IMR-90 (cell line): ENCODE results near the gene SBSN. TPM values are rescaled to one million over a fixed set of nuclear protein-coding genes. Genes with fewer than 3 reads are reported as not detected.

Experiments
- ATAC-seq: fragments of 200-7000 bp; cut with Tn5 transposase; 2 replicates; pipeline ENCODE4 v1.9.1; 2020; ENCODE audit warnings: low read depth, mild to moderate bottlenecking, moderate library complexity
- BruUV-seq: library from RNA; stranded (reverse); fragments of 400-500 nt; replicated peaks from 2 replicates; lab custom pipeline; 2021; lab: Mats Ljungman, UMichigan
- CTCF ChIA-PET: fragments of 300-600 bp; formaldehyde crosslinking; extraction: SDS; loops from one replicate; lab custom pipeline; 2021; ENCODE audit warnings: antibody characterized with exemption; lab: Yijun Ruan, JAX
- POLR2A ChIA-PET: fragments of 300-600 bp; sonication (Branson Sonifier 250); formaldehyde crosslinking; loops from one replicate; lab custom pipeline; 2022; ENCODE audit warnings: antibody characterized with exemption; ENCODE audit not compliant: unreplicated experiment; lab: Charles Lee
- DNase-seq: peaks from one replicate; pipeline ENCODE4 v3.0.0; 2013
- H2AFZ ChIP-seq: replicated peaks from 2 replicates; pipeline ENCODE3; 2013; ENCODE audit warnings: low read length, mild to moderate bottlenecking; ENCODE audit not compliant: poor library complexity
- H2AK5ac ChIP-seq: 2 replicates; pipeline ENCODE4 v1.6.1; 2013; ENCODE audit warnings: low read depth, low read length, inconsistent platforms
- H2AK9ac ChIP-seq: replicated peaks from 2 replicates; pipeline ENCODE3; 2013; ENCODE audit warnings: mild to moderate bottlenecking, low read depth, low read length, moderate library complexity; ENCODE audit not compliant: poor library complexity
- H2BK120ac ChIP-seq: 2 replicates; pipeline ENCODE4 v1.6.1; 2013; ENCODE audit warnings: low read depth, low read length, inconsistent platforms
- H2BK15ac ChIP-seq: 3 replicates; pipeline ENCODE4 v1.6.1; 2013; ENCODE audit warnings: low read depth, low read length, inconsistent platforms
- H2BK20ac ChIP-seq: 2 replicates; pipeline ENCODE4 v1.6.1; 2013; ENCODE audit warnings: low read depth, mild to moderate bottlenecking, inconsistent platforms, low read length, moderate library complexity
- H2BK5ac ChIP-seq: 2 replicates; pipeline ENCODE4 v1.6.1; 2013; ENCODE audit warnings: mild to moderate bottlenecking, low read depth, low read length, inconsistent platforms; ENCODE audit not compliant: poor library complexity, severe bottlenecking
- H3K14ac ChIP-seq: replicated peaks from 2 replicates; pipeline ENCODE4 v1.6.1; 2013; ENCODE audit warnings: low read depth, low read length, inconsistent platforms
- H3K18ac ChIP-seq: 2 replicates; pipeline ENCODE4 v1.6.1; 2013; ENCODE audit warnings: low read depth, low read length, control low read depth
- H3K23ac ChIP-seq: 2 replicates; pipeline ENCODE4 v1.6.1; 2013; ENCODE audit warnings: low read depth, low read length, inconsistent platforms
- H3K27ac ChIP-seq: 2 replicates; pipeline ENCODE4 v1.5.1; 2013; ENCODE audit warnings: mild to moderate bottlenecking, control low read depth, low read length; ENCODE audit not compliant: insufficient read depth
- H3K27me3 ChIP-seq: 2 replicates; pipeline ENCODE4 v1.6.1; 2013; ENCODE audit warnings: low read length; ENCODE audit not compliant: control insufficient read depth, insufficient read depth
- H3K36me3 ChIP-seq: 2 replicates; pipeline ENCODE4 v1.6.1; 2013; ENCODE audit warnings: low read length, mixed read lengths; ENCODE audit not compliant: control insufficient read depth, insufficient read depth
- H3K4ac ChIP-seq: 2 replicates; pipeline ENCODE4 v1.6.1; 2013; ENCODE audit warnings: low read depth, low read length, inconsistent platforms
- H3K4me1 ChIP-seq: 2 replicates; pipeline ENCODE4 v1.6.1; 2013; ENCODE audit warnings: low read length, mixed read lengths; ENCODE audit not compliant: control insufficient read depth, insufficient read depth
- H3K4me2 ChIP-seq: 2 replicates; pipeline ENCODE4 v1.6.1; 2013; ENCODE audit warnings: low read depth, mild to moderate bottlenecking, control low read depth, low read length, moderate library complexity
- H3K4me3 ChIP-seq: 2 replicates; pipeline ENCODE4 v1.5.1; 2013; ENCODE audit warnings: low read depth, mild to moderate bottlenecking, control low read depth, low read length, moderate library complexity; ENCODE audit not compliant: insufficient read depth
- H3K56ac ChIP-seq: 2 replicates; pipeline ENCODE4 v1.6.1; 2013; ENCODE audit warnings: low read length, inconsistent platforms; ENCODE audit not compliant: insufficient read depth; ENCODE audit errors: extremely low read depth
- H3K79me1 ChIP-seq, 2 experiments: 2 replicates each; pipeline ENCODE4 v1.6.1; 2013; ENCODE audit warnings: low read length in 2 of 2, inconsistent platforms in 1 of 2, low read depth in 1 of 2
- H3K9ac ChIP-seq: 2 replicates; pipeline ENCODE4 v1.6.1; 2013; ENCODE audit warnings: low read depth, low read length, control low read depth
- H3K9me1 ChIP-seq: 2 replicates; pipeline ENCODE4 v1.6.1; 2013; ENCODE audit warnings: low read length, inconsistent platforms; ENCODE audit not compliant: insufficient read depth
- H3K9me3 ChIP-seq: 2 replicates; pipeline ENCODE4 v1.6.1; 2013; ENCODE audit warnings: low read length; ENCODE audit not compliant: control insufficient read depth, insufficient read depth
- H4K20me1 ChIP-seq: 2 replicates; pipeline ENCODE4 v1.6.1; 2013; ENCODE audit warnings: low read length, inconsistent platforms; ENCODE audit not compliant: insufficient read depth
- H4K5ac ChIP-seq: 2 replicates; pipeline ENCODE4 v1.6.1; 2013; ENCODE audit warnings: mild to moderate bottlenecking, low read depth, low read length, control low read depth
- H4K8ac ChIP-seq, 2 experiments: 2 replicates each; pipeline ENCODE4 v1.6.1; 2013; ENCODE audit warnings: low read depth in 2 of 2, low read length in 2 of 2, control low read depth in 1 of 2, inconsistent platforms in 1 of 2
- H4K91ac ChIP-seq: 2 replicates; pipeline ENCODE4 v1.6.1; 2013; ENCODE audit warnings: low read depth, low read length, inconsistent platforms; ENCODE audit not compliant: insufficient read depth
- BHLHE40 ChIP-seq: fragments of 150-350 bp; IDR thresholded peaks from 2 replicates; pipeline ENCODE4 v1.6.1; 2016; ENCODE audit warnings: mild to moderate bottlenecking, low read depth, low read length
- CEBPB ChIP-seq: IDR thresholded peaks from 2 replicates; pipeline ENCODE4 v1.6.1; 2012; ENCODE audit warnings: low read depth, low read length, improper control_type of control experiment
- CHD1 ChIP-seq: IDR thresholded peaks from 2 replicates; pipeline ENCODE4 v1.6.1; 2012; ENCODE audit warnings: low read depth, low read length, improper control_type of control experiment
- ELK1 ChIP-seq: fragments of 150-350 bp; IDR thresholded peaks from 2 replicates; pipeline ENCODE4 v1.6.1; 2016; ENCODE audit warnings: low read depth, mild to moderate bottlenecking, low read length, moderate library complexity, borderline replicate concordance
- MAFK ChIP-seq: IDR thresholded peaks from 2 replicates; pipeline ENCODE4 v1.6.1; 2012; ENCODE audit warnings: low read depth, low read length, improper control_type of control experiment
- MAZ ChIP-seq: IDR thresholded peaks from 2 replicates; pipeline ENCODE4 v1.6.1; 2012; ENCODE audit warnings: low read depth, mild to moderate bottlenecking, low read length, improper control_type of control experiment, moderate library complexity, borderline replicate concordance
- NFE2L2 ChIP-seq: fragments of 150-350 bp; IDR thresholded peaks from 2 replicates; pipeline ENCODE4 v1.6.1; 2016; ENCODE audit warnings: low read depth, mild to moderate bottlenecking, low read length
- POLR2A ChIP-seq: IDR thresholded peaks from 2 replicates; pipeline ENCODE4 v1.6.1; 2012; ENCODE audit warnings: mild to moderate bottlenecking, low read depth, low read length
- RAD21 ChIP-seq: IDR thresholded peaks from 2 replicates; pipeline ENCODE4 v1.6.1; 2012; ENCODE audit warnings: low read length, improper control_type of control experiment
- RCOR1 ChIP-seq: IDR thresholded peaks from 2 replicates; pipeline ENCODE4 v1.6.1; 2012; ENCODE audit warnings: mild to moderate bottlenecking, low read length, improper control_type of control experiment; ENCODE audit not compliant: insufficient replicate concordance
- RFX5 ChIP-seq: IDR thresholded peaks from 2 replicates; pipeline ENCODE4 v1.8.0; 2012; ENCODE audit warnings: low read depth, mild to moderate bottlenecking, low read length, moderate library complexity
- WGBS, 2 experiments: methylation state at CpG; one replicate each; pipeline versions ENCODE4 v1.1.5 to v1.1.7; 2013; ENCODE audit warnings: missing lambda C conversion rate in 2 of 2; ENCODE audit not compliant: insufficient read length in 1 of 2; ENCODE audit errors: extremely low coverage in 2 of 2; 5-methylcytosine and 5-hydroxymethylcytosine counted together
- dilution Hi-C: fragments of 300-500 bp; cut with HindIII; formaldehyde crosslinking; loops from one replicate; pipeline ENCODE4 v1.14.3; 2018; ENCODE audit warnings: low sequenced_read_pairs; ENCODE audit not compliant: unreplicated experiment
- in situ Hi-C: fragments of 300-500 bp; cut with MboI; formaldehyde crosslinking; loops from 3 replicates; pipeline ENCODE4 v1.14.3; 2019; ENCODE audit warnings: low sequenced_read_pairs, inconsistent platforms, mixed read lengths
- intact Hi-C: fragments of 100-400 bp; cut with micrococcal nuclease; formaldehyde crosslinking; loops from 2 replicates; pipeline ENCODE4 v1.10.0; 2022
- polyA plus RNA-seq, 3 experiments: library from polyadenylated mRNA; depleted of rRNA; stranded (reverse); fragments of >200 nt; gene quantifications; 2 replicates each; pipeline ENCODE4 v1.2.3, GENCODE V29; 2012; ENCODE audit warnings: low replicate concordance in 1 of 3
- total RNA-seq: library from RNA; depleted of rRNA; stranded (reverse); fragments of >200 nt; gene quantifications from 2 replicates; pipeline ENCODE4 v1.2.3, GENCODE V29; 2012
- TF ChIP-seq, protein P1 (sequence below): fragments of 150-350 bp; IDR thresholded peaks from 2 replicates; pipeline ENCODE4 v1.6.1; 2017; ENCODE audit warnings: mild to moderate bottlenecking, antibody characterized with exemption, low read length, low read depth

The SBSN gene
- total and polyA plus RNA-seq, 2 of the 4 experiments (the other 2 are of a cell fraction) = 0.72 to 6.4 TPM

DNA sequence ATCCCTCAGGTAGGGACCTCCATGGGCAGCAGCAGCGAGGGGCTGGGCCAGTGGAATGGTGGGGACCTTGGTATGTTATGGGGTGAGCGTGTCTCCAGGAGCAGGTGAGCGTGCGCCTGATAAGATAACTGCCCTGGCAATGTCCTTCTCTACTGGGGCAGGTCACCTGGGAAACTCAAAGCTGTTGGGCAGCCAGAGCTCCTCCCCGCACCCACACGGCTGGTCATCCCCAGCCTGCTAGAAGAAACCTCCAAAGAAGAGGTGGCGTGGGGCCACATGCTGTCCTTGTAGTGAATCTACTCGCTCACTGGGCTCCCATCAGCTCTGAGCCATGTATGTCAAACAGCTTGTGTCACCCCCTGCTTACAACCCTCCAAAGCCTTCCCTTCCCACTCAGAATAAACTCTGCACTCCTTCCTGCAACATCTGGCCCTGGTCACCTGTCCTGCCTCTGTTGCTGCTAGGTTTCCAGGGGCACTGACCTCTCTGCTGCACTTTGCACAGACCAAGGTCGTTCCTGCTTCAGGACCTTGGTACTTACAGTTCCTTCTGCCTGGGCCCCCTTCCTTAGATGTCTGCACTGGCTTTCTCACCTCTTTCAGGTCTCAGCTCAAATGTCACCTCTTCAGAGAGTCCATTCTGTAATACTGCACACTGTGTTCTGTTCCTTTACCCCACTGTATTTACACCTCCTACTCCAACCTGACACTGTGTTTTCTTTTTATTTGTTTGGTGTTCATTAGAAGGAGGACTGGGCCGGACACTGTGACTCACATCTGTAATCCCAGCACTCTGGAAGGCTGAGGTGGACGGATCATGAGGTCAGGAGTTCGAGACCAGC lies 37.1 kb upstream of the SBSN start (continued):
- no peak for TF ChIP-seq RAD21

GRCh38 chr19:35563207-35563829 lies 35.2 kb upstream of the SBSN start, which contains the start of gene ATP4A:
Gene ATP4A, minus strand, starts transcription at chr19:35563658. Its CDS starts 29 bp downstream, at chr19:35563629.
- H3K79me1 ChIP-seq = no peaks in the 10 kb centered on the region
- no peak within 1 kb of the TSS for H3K9ac ChIP-seq
- H3K4me3 ChIP-seq = no peak within 1 kb of the TSS
- no peak within 1 kb of the TSS for H3K18ac ChIP-seq
- H3K27ac ChIP-seq = no peak within 1 kb of the TSS
- no peak within 1 kb of the TSS for H2AK9ac ChIP-seq
- H4K8ac ChIP-seq = no peak within 1 kb of the TSS
- H3K27me3 ChIP-seq = peaks cover 35% of the 10 kb centered on the region
- WGBS, 2 experiments = 89% methylated on average over 4 of the region's 15 CpGs; no CpG with 5 or more reads in 1 of the 2 experiments
- ChIA-PET POLR2A (no interaction called here), CTCF (no interaction called here)
- H4K5ac ChIP-seq = no peak within 1 kb of the TSS
- H4K20me1 ChIP-seq = no peaks in the 10 kb centered on the region
- DNase-seq (no peak), ATAC-seq (no peak)
- 0 out of 2 replicates have a peak, but pooled peaks cover under 1% of the 10 kb centered on the region for H3K9me1 ChIP-seq
- no peak within 1 kb of the TSS for H2BK120ac ChIP-seq
- in situ Hi-C loops (no loop called here), dilution Hi-C loops (no loop called here), intact Hi-C loops (no loop called here)
- no peaks in the 10 kb centered on the region for H3K4me1 ChIP-seq
- H2BK20ac ChIP-seq = no peak within 1 kb of the TSS
- H3K9me3 ChIP-seq = no peaks in the 10 kb centered on the region
- H3K56ac ChIP-seq = no peak within 1 kb of the TSS
- no TSS peak for BruUV-seq
- H3K14ac ChIP-seq = no peak within 1 kb of the TSS
- no peaks in the 10 kb centered on the region for H3K36me3 ChIP-seq
- H2AK5ac ChIP-seq = no peak within 1 kb of the TSS
- no peak within 1 kb of the TSS for H2AFZ ChIP-seq
- no peak within 1 kb of the TSS for H2BK5ac ChIP-seq
- H2BK15ac ChIP-seq = no peak within 1 kb of the TSS
- H3K4me2 ChIP-seq = no peak within 1 kb of the TSS
- no peak within 1 kb of the TSS for H3K23ac ChIP-seq
- H4K91ac ChIP-seq = no peak within 1 kb of the TSS
- no peak within 1 kb of the TSS for H3K4ac ChIP-seq
- TF ChIP-seq ELK1 (no peak), RFX5 (no peak), RCOR1 (no peak), BHLHE40 (no peak), MAZ (no peak), POLR2A (no peak), CEBPB (no peak), CHD1 (no peak), NFE2L2 (no peak), MAFK (no peak)
- TF ChIP-seq, protein P1, sequence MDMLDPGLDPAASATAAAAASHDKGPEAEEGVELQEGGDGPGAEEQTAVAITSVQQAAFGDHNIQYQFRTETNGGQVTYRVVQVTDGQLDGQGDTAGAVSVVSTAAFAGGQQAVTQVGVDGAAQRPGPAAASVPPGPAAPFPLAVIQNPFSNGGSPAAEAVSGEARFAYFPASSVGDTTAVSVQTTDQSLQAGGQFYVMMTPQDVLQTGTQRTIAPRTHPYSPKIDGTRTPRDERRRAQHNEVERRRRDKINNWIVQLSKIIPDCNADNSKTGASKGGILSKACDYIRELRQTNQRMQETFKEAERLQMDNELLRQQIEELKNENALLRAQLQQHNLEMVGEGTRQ = no peak
